DOHH2 (cell line): ENCODE data around the gene TRAPPC4.
"Not testable (repeated sequence)": the region's sequence is repeated elsewhere in the genome, so short reads cannot be mapped to it uniquely, and the experiment has no call there.

Experiments
- H3F3A ChIP-seq: fragments of 200-600 bp; sonication (generic), shearing (Covaris generic); 2 replicates; pipeline ENCODE4 v1.6.0; 2016; ENCODE audit warnings: antibody characterized with exemption, mild to moderate bottlenecking; ENCODE audit not compliant: control insufficient read depth, insufficient read depth
- H3K27ac ChIP-seq: fragments of 200-600 bp; sonication (generic); 2 replicates; pipeline ENCODE4 v1.5.1; 2014; ENCODE audit warnings: low read depth, mild to moderate bottlenecking, low read length, moderate library complexity
- H3K27me3 ChIP-seq: fragments of 200-600 bp; sonication (generic); 2 replicates; pipeline ENCODE4 v1.6.1; 2014; ENCODE audit warnings: mild to moderate bottlenecking, low read length, mixed read lengths; ENCODE audit not compliant: control insufficient read depth
- H3K36me3 ChIP-seq: fragments of 200-600 bp; sonication (generic); 2 replicates; pipeline ENCODE4 v1.6.1; 2014; ENCODE audit warnings: mild to moderate bottlenecking, low read length, moderate library complexity, mixed read lengths; ENCODE audit not compliant: control insufficient read depth
- H3K4me1 ChIP-seq: fragments of 200-600 bp; sonication (generic); 2 replicates; pipeline ENCODE4 v1.6.1; 2014; ENCODE audit warnings: mild to moderate bottlenecking, low read length, mixed read lengths; ENCODE audit not compliant: control insufficient read depth
- H3K4me2 ChIP-seq: fragments of 200-600 bp; sonication (generic); 2 replicates; pipeline ENCODE4 v1.6.0; 2014; ENCODE audit warnings: mild to moderate bottlenecking, low read length, moderate library complexity
- H3K4me3 ChIP-seq: fragments of 200-600 bp; sonication (generic); 2 replicates; pipeline ENCODE4 v1.5.1; 2014; ENCODE audit warnings: mild to moderate bottlenecking, low read length, mixed read lengths
- H3K79me2 ChIP-seq: fragments of 200-600 bp; sonication (generic); 2 replicates; pipeline ENCODE4 v1.6.1; 2014; ENCODE audit warnings: mild to moderate bottlenecking, low read length, mixed read lengths; ENCODE audit not compliant: control insufficient read depth
- H3K9me2 ChIP-seq: fragments of 200-600 bp; sonication (generic); replicated peaks from 2 replicates; pipeline ENCODE4 v1.6.1; 2014; ENCODE audit warnings: mild to moderate bottlenecking, low read length, mixed read lengths; ENCODE audit not compliant: control insufficient read depth
- H3K9me3 ChIP-seq: fragments of 200-600 bp; sonication (generic); 2 replicates; pipeline ENCODE4 v1.6.1; 2014; ENCODE audit warnings: antibody characterized with exemption, low read length, mixed read lengths; ENCODE audit not compliant: control insufficient read depth, insufficient read depth
- H4K20me1 ChIP-seq: fragments of 200-600 bp; sonication (generic); 2 replicates; pipeline ENCODE4 v1.6.0; 2014; ENCODE audit warnings: low read depth, mild to moderate bottlenecking, antibody characterized with exemption, low read length, moderate library complexity; ENCODE audit not compliant: control insufficient read depth, insufficient read depth
- CTCF ChIP-seq: fragments of 200-600 bp; sonication (generic); IDR thresholded peaks from one replicate; pipeline ENCODE4 v1.5.1; 2014; ENCODE audit warnings: antibody characterized with exemption, mild to moderate bottlenecking, low read depth, low read length; ENCODE audit not compliant: poor library complexity, severe bottlenecking
- EZH2phosphoT487 ChIP-seq: fragments of 200-600 bp; sonication (generic); IDR thresholded peaks from 2 replicates; pipeline ENCODE4 v1.6.1; 2017; ENCODE audit warnings: borderline replicate concordance, mild to moderate bottlenecking, antibody characterized with exemption, low read length, moderate library complexity, mixed read lengths

TRAPPC4 gene

GRCh38 chr11:118984825-118985224, 33.7 kb upstream of the TRAPPC4 start:
- TF ChIP-seq CTCF (no peak), EZH2phosphoT487 (no peak)

GRCh38 chr11:118988280-118988679, 30.3 kb upstream of the TRAPPC4 start:
- H3K4me2 ChIP-seq = no peak overlapping the region
- H3K4me3 ChIP-seq = no peak overlapping the region
- no peaks in the 10 kb centered on the region for H3K4me1 ChIP-seq
- 0 out of 2 replicates have a peak, but pooled peaks cover 5% of the 10 kb centered on the region for H3F3A ChIP-seq
- no peak for TF ChIP-seq EZH2phosphoT487
- no peak for TF ChIP-seq CTCF
- H3K27ac ChIP-seq = no peak overlapping the region
- no peaks in the 10 kb centered on the region for H3K79me2 ChIP-seq
- no peaks in the 10 kb centered on the region for H4K20me1 ChIP-seq
- H3K9me3 ChIP-seq = no peaks in the 10 kb centered on the region
- H3K27me3 ChIP-seq = no peaks in the 10 kb centered on the region
- H3K36me3 ChIP-seq = no peaks in the 10 kb centered on the region
- H3K9me2 ChIP-seq = no peaks in the 10 kb centered on the region

More at GRCh38 chr11:118984825-118985224, 33.7 kb upstream of the TRAPPC4 start:
- no peaks in the 10 kb centered on the region for H3K9me3 ChIP-seq
- no peaks in the 10 kb centered on the region for H3K27me3 ChIP-seq
- no peak overlapping the region for H3K4me2 ChIP-seq
- H3K27ac ChIP-seq = no peak overlapping the region
- no peaks in the 10 kb centered on the region for H4K20me1 ChIP-seq
- H3K79me2 ChIP-seq = no peaks in the 10 kb centered on the region
- H3K9me2 ChIP-seq = no peaks in the 10 kb centered on the region
- H3K36me3 ChIP-seq = no peaks in the 10 kb centered on the region
- no peaks in the 10 kb centered on the region for H3K4me1 ChIP-seq
- H3F3A ChIP-seq = no peaks in the 10 kb centered on the region
- H3K4me3 ChIP-seq = no peak overlapping the region

GRCh38 chr11:118991486-118992038, 27.0 kb upstream of the TRAPPC4 start:
- H3K4me2 ChIP-seq, H3K27ac ChIP-seq: not testable (repeated sequence)

GRCh38 chr11:118996926-118997626, 21.5 kb upstream of the TRAPPC4 start:
- Histone ChIP-seq H4K20me1 (no peaks in the 10 kb centered on the region), H3K9me2 (no peaks in the 10 kb centered on the region), H3F3A (no peaks in the 10 kb centered on the region), H3K79me2 (peaks cover 50% of the 10 kb centered on the region), H3K27me3 (no peaks in the 10 kb centered on the region), H3K4me2 (peak overlapping the region; percentile 94), H3K36me3 (peaks cover 45% of the 10 kb centered on the region), H3K4me1 (peaks cover 23% of the 10 kb centered on the region), H3K27ac (peak overlapping the region; percentile 45), H3K4me3 (peak overlapping the region; percentile 83), H3K9me3 (no peaks in the 10 kb centered on the region)
- no peak for TF ChIP-seq EZH2phosphoT487
- peak; percentile 38 for TF ChIP-seq CTCF

More at GRCh38 chr11:118991486-118992038, 27.0 kb upstream of the TRAPPC4 start:
- H3K36me3 ChIP-seq = peaks cover 12% of the 10 kb centered on the region
- not testable (repeated sequence) for H3K27me3 ChIP-seq, H3F3A ChIP-seq, H4K20me1 ChIP-seq, H3K9me3 ChIP-seq, H3K4me1 ChIP-seq, H3K4me3 ChIP-seq, H3K9me2 ChIP-seq
- peaks cover 16% of the 10 kb centered on the region for H3K79me2 ChIP-seq
